Cortex of kidney (tissue), 1 donor: ENCODE data around the gene TPP1.

Source experiments
- DNase-seq: peaks from one replicate; lab custom pipeline; 2025; lab: John Stamatoyannopoulos, UW

Gene TPP1

DNA sequence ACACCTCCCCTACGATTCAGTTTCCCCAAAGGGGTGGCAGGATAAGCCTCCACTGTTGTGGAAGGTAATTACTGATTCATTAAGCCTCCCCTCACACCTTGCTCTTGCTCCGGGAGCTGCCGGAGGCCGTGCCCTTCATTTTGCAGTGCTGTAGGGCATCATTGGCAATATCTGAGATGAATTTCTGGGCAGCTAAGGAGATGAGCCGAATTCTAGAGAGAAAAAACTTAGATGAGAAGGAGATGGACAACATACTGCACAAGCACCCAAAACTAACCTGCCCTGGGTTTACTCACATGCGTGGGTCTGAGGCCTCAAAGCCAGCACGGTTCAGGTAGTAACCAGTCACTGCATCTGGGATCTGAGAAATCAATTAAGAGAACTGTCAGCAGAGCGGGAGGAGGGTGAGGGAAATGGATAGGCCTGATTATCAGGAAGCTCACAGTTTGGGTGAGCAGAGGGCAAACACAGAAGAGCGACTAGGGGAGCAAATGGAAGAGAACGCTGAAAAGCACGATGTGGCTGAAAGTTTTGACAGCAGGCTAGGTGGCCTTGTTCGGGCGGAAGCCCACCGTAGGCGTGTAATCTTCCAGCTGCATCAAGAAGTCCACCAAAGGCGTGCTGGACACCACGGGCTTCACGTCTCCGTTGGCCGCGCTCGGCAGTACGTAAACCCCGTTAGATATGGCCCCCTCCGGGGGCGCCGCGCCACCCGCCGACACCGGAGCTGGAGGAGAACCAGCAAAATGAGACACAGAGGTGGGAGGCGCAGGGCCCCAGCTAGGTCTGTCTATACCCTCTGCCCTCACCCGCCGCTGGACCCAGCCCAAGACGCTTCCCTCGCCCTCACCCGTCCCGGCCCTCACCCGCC lies 7.9 kb downstream of the TPP1 start:
- DNase-seq, result no peak

DNA sequence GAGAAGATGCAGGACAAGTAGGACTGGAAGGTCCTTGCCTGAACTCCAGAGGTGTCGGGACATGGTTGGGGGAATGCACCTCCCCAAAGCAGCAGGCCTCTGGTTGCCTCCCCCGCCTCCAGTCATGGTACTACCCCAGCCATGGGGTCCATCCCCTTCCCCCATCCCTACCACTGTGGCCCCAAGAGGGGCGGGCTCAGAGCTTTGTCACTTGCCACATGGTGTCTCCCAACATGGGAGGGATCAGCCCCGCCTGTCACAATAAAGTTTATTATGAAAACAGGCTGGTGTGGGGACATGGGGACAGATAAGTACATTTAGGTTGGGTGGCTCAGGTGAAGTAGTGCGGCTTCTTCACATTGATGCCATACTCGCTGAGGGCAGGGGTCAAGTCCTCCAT lies 8.6 kb downstream of the TPP1 start:
- DNase-seq, result no peak

- no peak for DNase-seq
These were observed 9.7 kb downstream of the TPP1 start for GRCh38 chr11:6609502-6610015.

DNA sequence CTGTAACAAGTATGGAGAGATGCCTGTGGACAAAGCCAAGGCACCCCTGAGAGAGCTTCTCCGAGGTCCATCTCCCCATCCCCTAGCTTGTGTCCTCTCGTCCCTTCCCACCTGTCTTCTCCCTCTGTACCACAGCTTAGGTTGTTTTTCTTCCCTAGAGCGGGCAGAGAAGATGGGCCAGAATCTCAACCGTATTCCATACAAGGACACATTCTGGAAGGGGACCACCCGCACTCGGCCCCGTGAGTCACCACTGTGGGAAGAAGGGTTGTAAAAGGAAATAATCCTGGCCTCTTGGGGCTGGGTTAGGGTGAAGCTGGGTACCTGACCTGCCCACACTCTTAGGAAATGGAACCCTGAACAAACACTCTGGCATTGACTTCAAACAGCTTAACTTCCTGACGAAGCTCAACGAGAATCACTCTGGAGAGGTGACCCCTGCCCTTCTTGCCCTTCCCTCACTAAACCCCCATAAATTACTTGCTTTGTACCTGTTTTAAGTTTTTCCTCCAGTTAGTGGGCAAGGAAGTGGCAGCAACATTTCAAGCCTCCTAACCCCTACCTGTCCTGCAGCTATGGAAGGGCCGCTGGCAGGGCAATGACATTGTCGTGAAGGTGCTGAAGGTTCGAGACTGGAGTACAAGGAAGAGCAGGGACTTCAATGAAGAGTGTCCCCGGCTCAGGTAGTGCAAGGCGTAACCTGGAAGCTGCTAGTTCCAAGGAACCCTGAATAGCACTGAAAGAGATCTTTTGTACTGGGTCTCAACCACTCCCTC lies 10.3 kb downstream of the TPP1 start:
- DNase-seq, result no peak

DNA sequence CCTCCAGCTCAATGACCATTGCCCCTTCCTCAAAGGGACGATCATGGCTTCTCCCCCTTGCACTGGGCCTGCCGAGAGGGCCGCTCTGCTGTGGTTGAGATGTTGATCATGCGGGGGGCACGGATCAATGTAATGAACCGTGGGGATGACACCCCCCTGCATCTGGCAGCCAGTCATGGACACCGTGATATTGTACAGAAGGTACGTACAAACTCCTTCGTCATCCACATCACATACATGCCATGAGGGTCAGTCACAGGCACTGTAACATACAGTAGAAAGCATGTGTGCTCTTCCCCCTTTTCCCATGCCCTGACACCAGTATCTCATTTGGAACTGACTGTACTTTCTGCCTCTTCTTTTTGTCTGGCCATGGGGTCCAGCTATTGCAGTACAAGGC lies 11.2 kb downstream of the TPP1 start:
- DNase-seq, result no peak

DNA sequence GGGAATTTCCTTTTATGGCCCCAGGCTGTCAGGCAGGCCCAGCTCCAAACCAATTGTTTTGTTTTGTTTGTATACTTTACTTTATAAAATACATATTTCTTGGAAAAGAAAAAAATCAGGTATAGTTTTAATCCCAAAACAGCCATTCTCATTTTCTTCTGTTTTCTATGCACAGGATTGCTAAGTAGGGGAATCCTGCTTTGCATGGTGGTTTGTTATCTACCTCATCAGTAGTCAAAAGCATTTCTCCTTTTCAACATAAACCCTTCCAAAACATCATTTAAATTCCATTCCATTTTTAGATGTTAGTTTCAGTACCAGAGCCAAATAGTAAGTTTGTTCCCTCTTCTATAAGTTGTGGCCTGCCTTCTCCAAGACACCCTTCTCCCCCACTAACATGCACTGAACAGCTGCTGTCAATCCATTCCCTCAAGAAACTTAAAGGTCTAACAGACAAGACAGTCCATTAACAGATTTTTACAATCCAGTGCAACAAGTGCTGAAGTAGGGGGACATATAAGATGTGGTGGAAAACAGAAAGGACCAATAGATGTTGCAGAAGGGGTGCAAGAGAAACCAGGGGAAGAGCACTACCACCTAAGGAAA lies 11.9 kb downstream of the TPP1 start:
- no peak for DNase-seq

DNA sequence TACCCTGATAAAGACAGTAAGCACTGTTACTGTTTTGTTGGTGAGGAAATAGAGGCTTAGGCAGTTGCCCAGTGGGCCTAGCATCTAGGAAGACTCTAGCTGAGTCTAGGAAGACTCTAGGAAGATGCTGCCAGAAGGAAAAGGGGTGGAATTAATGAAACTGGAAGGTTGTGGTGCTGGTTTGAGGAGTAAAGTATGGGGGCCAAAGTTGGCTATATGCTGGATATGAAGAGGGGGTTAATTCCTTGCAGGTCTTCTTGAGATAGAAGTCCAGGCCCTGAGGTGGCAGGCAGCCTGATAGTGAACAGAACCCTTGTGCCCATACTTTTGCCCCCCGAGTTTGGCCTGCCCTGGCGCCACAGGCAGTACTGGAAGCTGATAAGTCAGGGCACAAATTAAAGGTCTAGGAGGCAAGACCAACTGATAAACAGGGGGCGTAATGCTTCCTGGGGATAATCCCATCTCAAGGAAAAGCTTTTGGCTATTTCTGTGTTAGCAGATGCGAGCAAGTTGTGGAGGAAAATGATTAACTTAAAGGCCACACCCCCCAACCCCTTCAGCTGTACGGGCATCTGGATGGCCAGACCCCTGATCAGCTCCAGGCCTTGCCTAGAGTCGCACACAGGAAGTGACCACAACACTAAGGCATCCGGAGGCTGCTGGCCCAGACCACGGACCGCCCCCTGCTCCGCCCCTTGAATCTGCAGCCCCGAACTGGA lies 12.6 kb downstream of the TPP1 start:
- DNase-seq, result no peak

DNA sequence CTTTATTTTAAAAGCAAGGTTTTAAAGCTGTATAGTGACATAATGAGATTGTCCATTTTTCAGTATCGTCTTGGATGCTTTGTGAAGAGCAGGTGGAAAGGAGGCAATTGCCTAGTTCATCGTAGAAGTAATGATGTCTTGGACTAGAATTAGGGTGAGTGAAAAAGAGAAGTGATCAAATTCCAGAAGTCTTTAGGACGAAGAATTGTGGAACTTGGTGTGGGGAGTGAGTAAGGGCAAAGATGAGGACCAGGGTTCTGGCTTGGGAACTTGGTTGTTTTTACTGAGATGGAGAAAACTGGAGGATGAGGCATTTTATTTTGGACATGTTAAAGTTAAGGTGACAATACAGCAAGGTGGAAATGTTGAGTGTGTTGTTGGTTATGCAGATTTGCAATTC lies 14.4 kb downstream of the TPP1 start:
- no peak for DNase-seq

DNA sequence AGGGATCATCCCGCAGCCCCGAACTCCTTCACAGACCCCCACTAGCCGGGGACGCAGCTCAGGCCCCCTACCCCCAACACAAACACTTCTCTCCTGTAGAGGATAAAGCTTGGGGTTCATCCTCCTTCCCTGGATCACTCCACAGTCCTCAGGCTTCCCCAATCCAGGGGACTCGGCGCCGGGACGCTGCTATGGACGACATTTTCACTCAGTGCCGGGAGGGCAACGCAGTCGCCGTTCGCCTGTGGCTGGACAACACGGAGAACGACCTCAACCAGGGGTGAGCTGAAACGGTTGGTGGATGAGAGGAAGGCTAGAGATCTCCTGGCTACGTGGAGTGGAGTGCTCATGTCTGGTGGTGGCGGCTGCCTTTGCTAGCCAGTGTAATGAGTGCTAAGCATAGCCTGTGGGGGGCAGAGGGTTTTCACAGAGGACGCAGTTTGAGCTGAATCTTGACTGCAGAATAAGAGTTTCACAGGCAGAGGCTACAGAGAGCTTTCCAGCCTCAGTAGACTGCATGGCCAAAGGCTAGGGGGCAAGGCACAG lies 15.1 kb downstream of the TPP1 start:
- DNase-seq, result no peak

DNA sequence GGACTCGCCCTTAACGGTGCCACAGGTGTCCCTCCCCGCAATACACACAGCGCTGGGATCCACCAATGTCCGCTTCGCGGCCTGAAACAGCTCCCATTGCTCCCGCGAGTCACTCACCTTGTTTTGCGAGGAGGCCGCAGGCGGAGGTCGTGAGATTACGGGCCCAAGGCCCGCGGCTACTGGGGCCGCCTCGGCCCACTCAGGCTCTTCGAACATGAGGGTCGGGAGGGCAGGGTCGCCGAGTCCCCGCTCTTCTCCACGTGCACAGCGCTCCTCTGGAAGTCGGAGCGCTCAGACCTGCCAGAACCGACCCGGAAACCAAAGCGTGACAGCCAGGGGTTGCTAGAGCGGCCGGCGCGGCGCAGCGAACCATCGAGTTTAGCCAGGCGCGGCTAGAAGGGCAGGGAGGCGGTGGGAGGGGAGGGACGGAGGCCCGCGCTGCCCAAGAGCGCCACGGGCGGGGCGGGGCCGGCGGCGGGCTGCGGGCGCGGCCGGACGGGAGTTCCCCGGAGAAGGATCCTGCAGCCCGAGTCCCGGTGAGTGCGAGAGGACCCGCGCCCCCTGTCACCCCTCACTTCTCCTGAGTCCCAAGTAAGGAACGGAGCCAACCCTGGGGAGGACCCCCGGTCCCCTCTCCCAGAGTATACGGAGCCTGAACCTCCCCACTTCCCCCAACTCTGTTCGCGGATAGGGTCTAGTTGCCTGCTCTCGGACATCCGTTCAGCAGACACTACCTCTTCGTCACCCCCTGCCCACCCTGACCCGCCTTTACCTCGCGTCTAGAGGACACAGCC lies 15.7 kb downstream of the TPP1 start, which contains the start of the genes ILK and RRP8:
Gene ILK (plus strand): TSS at position 488 of the 794 bp plus-strand sequence. CDS start 498 bp downstream, outside the sequence.
Gene RRP8 (minus strand): TSS at position 330 of the 794 bp plus-strand sequence. CDS start 114 bp downstream, at position 216.
- DNase-seq, result peak; percentile 83

GRCh38 chr11:6602096-6602940 lies 16.9 kb downstream of the TPP1 start:
- no peak for DNase-seq

DNA sequence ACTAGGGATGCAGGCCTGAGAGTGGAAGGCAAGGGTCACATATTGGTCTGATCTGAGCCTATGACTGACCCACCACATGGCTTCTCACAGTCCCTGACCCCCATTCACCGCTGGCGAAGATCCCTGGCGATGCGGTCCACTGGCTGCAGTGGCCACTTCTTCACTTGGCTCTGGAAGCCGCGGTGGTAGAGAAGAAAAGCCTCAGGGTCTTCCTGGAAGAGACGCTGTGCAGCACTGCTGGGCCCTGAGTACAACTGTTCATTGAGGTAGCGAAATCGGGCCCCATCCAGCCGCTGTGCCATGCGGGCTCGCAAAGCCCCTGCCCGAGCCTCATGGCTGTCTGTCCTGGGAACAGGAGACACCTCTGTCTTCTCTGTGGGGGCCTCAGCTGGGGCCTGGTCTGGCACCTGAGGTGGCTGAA lies 18.2 kb downstream of the TPP1 start:
- no peak for DNase-seq

- no peak for DNase-seq
These were observed 19.3 kb downstream of the TPP1 start for GRCh38 chr11:6599881-6600390.

DNA sequence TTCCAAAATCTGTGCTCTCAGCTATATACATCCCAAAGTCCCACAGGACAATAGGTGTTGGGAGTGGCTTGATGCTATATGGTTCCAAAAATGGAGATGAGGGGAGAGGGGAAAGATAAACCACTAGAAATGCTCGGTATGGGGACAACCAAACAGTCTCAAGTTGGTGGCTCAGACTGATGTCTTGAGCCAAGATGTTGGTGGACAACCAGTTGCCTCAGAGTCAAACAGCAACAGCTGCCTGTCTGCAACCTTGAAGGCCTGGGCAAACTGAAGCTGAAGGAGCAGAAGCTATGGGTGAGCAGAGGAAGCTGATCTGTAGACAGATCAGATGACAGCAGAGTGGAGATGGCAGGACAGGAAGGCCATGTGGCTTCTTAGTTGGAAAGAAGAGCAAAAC lies 19.8 kb downstream of the TPP1 start:
- no peak for DNase-seq

- no peak for DNase-seq
These were observed 20.7 kb downstream of the TPP1 start for GRCh38 chr11:6598555-6598954.

- no peak for DNase-seq
These were observed 22.9 kb downstream of the TPP1 start for GRCh38 chr11:6596239-6596877.

DNA sequence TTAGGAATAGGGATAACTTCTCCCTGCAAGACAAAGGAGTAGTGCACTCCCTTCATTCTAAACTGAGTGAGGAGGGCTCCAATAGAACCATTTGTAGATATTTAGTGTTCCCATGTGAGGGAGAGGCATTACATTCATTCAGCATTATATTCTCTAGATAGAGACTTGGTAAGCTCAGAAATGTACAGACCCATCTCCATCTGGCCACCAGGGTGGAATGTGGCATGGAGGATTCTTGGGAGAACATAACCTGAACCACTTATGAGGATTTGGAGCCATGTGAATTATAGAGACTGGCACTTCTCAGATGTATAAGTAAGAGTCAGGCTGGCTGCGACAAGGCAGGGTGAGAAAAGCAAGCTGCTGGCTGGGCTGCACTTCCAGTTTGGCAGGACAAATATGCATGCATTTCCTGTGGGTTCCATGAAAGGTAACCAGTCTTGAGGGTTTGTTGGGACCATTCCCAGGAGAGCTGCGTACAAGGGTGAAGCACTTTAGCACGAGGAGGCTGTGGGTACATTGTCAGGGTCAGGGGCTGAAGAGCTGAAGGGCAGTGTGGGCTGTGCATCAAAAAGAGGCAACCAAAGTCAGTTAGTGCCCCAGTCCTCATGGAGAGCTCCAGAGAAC lies 25.0 kb downstream of the TPP1 start:
- no peak for DNase-seq

DNA sequence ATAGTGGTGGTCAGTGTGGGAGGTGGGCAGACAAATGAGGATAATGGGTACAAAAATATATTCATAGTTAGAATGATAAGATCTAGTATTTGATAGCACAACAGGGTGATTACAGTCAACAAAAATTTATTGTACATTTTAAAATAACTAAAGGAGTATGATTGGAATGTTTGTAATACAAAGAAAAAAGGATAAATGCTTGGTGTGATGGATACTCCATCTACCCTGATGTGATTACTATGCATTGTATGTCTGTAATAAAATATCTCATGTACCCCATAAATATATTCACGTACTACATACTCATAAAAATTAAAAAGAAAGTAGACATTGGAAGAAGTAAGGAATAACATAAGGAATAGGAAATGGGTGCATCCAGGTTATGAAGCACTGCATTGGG lies 31.2 kb downstream of the TPP1 start:
- DNase-seq, result no peak
